PFSK-1 (cell line): ENCODE results near the gene CAPNS1.

Experiments
- POLR2AphosphoS5 ChIP-seq: IDR thresholded peaks from 2 replicates; pipeline ENCODE4 v1.6.1; 2012; ENCODE audit warnings: low read depth, mild to moderate bottlenecking, control low read depth, low read length, moderate library complexity
- SIN3A ChIP-seq: IDR thresholded peaks from 2 replicates; pipeline ENCODE4 v1.6.1; 2012; ENCODE audit warnings: mild to moderate bottlenecking, low read length, moderate library complexity, borderline replicate concordance; ENCODE audit not compliant: insufficient read depth

DNA sequence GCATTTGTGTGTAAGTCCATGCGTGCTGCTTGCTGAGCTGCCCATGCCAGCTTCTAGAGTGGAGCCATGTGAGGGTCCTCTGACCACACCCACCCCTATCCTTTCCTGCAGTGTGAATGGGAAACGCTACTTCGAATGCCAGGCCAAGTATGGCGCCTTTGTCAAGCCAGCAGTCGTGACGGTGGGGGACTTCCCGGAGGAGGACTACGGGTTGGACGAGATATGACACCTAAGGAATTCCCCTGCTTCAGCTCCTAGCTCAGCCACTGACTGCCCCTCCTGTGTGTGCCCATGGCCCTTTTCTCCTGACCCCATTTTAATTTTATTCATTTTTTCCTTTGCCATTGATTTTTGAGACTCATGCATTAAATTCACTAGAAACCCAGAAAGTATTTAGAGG, 14.3 kb upstream of the CAPNS1 start:
- TF ChIP-seq POLR2AphosphoS5 (no peak), SIN3A (no peak)
